PC-3 (cell line): ENCODE measurements around the gene TMEM141. TPM values are rescaled to one million over a fixed set of nuclear protein-coding genes. Genes with fewer than 3 reads are reported as not detected.

ENCODE experiments used
- ATAC-seq: fragments of 200-7000 bp; cut with Tn5 transposase; 2 replicates; pipeline ENCODE4 v1.9.1; 2020; ENCODE audit warnings: mild to moderate bottlenecking, moderate library complexity
- BruUV-seq: library from RNA; stranded (reverse); fragments of 400-500 nt; replicated peaks from 2 replicates; lab custom pipeline; 2021; lab: Mats Ljungman, UMichigan
- CTCF ChIA-PET: fragments of 300-600 bp; sonication (Branson Sonifier 250); formaldehyde crosslinking; loops from one replicate; lab custom pipeline; 2022; ENCODE audit warnings: antibody characterized with exemption; lab: Charles Lee
- POLR2A ChIA-PET: fragments of 300-600 bp; sonication (Branson Sonifier 250); formaldehyde crosslinking; loops from one replicate; lab custom pipeline; 2022; ENCODE audit warnings: antibody characterized with exemption; ENCODE audit not compliant: unreplicated experiment; lab: Charles Lee
- DNase-seq: peaks from one replicate; pipeline ENCODE4 v3.0.0-alpha.2; 2015
- H2AFZ ChIP-seq: fragments of 300-600 bp; sonication (generic); 2 replicates; pipeline ENCODE4 v1.6.0; 2016; ENCODE audit warnings: antibody characterized with exemption, low read length
- H3F3A ChIP-seq: fragments of 300-600 bp; sonication (generic); one replicate; pipeline ENCODE4 v1.6.0; 2017; ENCODE audit warnings: antibody characterized with exemption, low read length, control low read depth, mild to moderate bottlenecking; ENCODE audit not compliant: unreplicated experiment
- H3K27ac ChIP-seq: fragments of 300-600 bp; sonication (generic); 2 replicates; pipeline ENCODE4 v1.5.1; 2016; ENCODE audit warnings: mild to moderate bottlenecking, low read length
- H3K27me3 ChIP-seq: fragments of 300-600 bp; sonication (generic); 2 replicates; pipeline ENCODE4 v1.6.1; 2016; ENCODE audit warnings: low read length, mixed read lengths
- H3K36me3 ChIP-seq: fragments of 300-600 bp; sonication (generic); 2 replicates; pipeline ENCODE4 v1.6.1; 2016; ENCODE audit warnings: low read depth, mixed run types, low read length, mixed read lengths
- H3K4me1 ChIP-seq: fragments of 300-600 bp; sonication (generic); 2 replicates; pipeline ENCODE4 v1.5.1; 2016; ENCODE audit warnings: low read length; ENCODE audit not compliant: insufficient read depth
- H3K4me2 ChIP-seq: fragments of 300-600 bp; sonication (generic); 2 replicates; pipeline ENCODE4 v1.6.0; 2016; ENCODE audit warnings: low read length
- H3K4me3 ChIP-seq: fragments of 300-600 bp; sonication (generic); 2 replicates; pipeline ENCODE4 v1.5.1; 2016; ENCODE audit warnings: mild to moderate bottlenecking, low read length, mixed read lengths
- H3K79me2 ChIP-seq: fragments of 300-600 bp; sonication (generic); 2 replicates; pipeline ENCODE4 v1.6.1; 2017; ENCODE audit warnings: low read length, mixed read lengths
- H3K9ac ChIP-seq: fragments of 300-600 bp; sonication (generic); 2 replicates; pipeline ENCODE4 v1.6.0; 2016; ENCODE audit warnings: mild to moderate bottlenecking, low read length
- H3K9me2 ChIP-seq: fragments of 300-600 bp; sonication (generic); replicated peaks from 2 replicates; pipeline ENCODE4 v1.6.1; 2016; ENCODE audit warnings: mixed run types, low read length, mixed read lengths
- H3K9me3 ChIP-seq: fragments of 300-600 bp; sonication (generic); 2 replicates; pipeline ENCODE4 v1.6.1; 2016; ENCODE audit warnings: low read length, mixed read lengths
- H4K20me1 ChIP-seq: fragments of 300-600 bp; sonication (generic); 2 replicates; pipeline ENCODE4 v1.6.1; 2016; ENCODE audit warnings: low read length, mixed read lengths
- EZH2 ChIP-seq: fragments of 300-600 bp; sonication (generic); IDR thresholded peaks from one replicate; pipeline ENCODE4 v1.6.1; 2017; ENCODE audit warnings: antibody characterized with exemption, mild to moderate bottlenecking, low read length; ENCODE audit not compliant: unreplicated experiment
- EZH2phosphoT487 ChIP-seq: fragments of 300-600 bp; sonication (generic); IDR thresholded peaks from 2 replicates; pipeline ENCODE4 v1.6.1; 2018; ENCODE audit warnings: mild to moderate bottlenecking, antibody characterized with exemption, low read length, borderline replicate concordance
- intact Hi-C: fragments of 100-400 bp; cut with micrococcal nuclease; formaldehyde crosslinking; loops from 2 replicates; pipeline ENCODE4 v1.9.0; 2023
- total RNA-seq: library from RNA; depleted of rRNA; stranded (reverse); fragments of >200 nt; gene quantifications from 2 replicates; pipeline ENCODE4 v1.2.3, GENCODE V29; 2014
- TF ChIP-seq, protein P1 (sequence below): fragments of 300-600 bp; sonication (generic); conservative IDR thresholded peaks from 2 replicates; pipeline ENCODE4 v1.5.1; 2017; ENCODE audit warnings: antibody characterized with exemption, low read depth, mild to moderate bottlenecking, low read length

The TMEM141 gene
- total RNA-seq, 1 experiment from 2014 or later = 101 TPM

DNA sequence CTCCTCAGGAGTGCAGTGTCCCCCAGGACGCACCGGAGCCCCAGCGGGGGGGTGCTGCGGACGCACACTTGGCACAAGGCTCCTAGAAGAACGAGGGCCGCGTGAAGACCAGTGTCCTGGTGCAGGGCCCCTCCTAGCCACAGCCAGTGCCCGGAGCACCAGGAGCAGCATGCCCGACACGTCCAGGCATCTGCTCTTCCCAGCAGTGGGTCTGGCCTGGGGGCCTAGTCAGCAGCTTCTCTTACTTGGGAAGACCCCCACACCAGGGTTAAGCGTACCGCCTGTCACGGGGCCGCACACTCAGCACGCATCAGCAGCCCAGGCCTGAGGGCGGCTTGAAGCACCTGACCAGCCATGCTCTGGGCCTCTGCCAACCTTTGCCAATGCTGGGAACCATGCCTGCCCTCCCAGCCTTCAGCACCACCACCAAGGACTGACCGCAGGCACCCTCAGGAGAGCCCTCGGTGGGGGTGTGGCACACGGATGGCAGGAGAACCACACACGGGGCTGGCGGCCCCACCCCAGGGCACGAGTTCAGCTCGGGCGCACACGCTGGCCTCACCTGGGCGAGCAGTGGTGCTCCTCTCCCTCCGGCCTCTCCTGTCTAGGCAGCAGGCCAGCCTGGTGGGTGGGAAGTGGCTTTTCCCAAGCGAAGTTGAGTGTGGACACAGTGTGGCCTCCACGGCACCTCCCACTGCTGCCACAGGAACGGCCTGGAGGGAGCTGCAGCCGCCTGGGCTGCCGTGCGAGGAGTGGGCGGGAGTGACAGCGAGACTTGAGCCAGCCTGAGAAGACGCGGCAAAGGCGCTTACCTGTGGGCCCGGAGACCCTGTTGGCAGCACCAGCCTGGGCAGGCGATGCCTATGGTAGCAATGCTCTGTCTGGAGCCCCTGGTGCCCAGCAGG lies 39.1 kb downstream of the TMEM141 start:
- H3K4me3 ChIP-seq = no peak overlapping the region
- H3K9ac ChIP-seq = no peak overlapping the region
- ATAC-seq (no peak), DNase-seq (no peak)
- H2AFZ ChIP-seq = no peak overlapping the region
- H3K4me1 ChIP-seq = no peaks in the 10 kb centered on the region
- TF ChIP-seq EZH2 (no peak), EZH2phosphoT487 (no peak)
- TF ChIP-seq, protein P1, sequence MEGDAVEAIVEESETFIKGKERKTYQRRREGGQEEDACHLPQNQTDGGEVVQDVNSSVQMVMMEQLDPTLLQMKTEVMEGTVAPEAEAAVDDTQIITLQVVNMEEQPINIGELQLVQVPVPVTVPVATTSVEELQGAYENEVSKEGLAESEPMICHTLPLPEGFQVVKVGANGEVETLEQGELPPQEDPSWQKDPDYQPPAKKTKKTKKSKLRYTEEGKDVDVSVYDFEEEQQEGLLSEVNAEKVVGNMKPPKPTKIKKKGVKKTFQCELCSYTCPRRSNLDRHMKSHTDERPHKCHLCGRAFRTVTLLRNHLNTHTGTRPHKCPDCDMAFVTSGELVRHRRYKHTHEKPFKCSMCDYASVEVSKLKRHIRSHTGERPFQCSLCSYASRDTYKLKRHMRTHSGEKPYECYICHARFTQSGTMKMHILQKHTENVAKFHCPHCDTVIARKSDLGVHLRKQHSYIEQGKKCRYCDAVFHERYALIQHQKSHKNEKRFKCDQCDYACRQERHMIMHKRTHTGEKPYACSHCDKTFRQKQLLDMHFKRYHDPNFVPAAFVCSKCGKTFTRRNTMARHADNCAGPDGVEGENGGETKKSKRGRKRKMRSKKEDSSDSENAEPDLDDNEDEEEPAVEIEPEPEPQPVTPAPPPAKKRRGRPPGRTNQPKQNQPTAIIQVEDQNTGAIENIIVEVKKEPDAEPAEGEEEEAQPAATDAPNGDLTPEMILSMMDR = no peak
- no peak overlapping the region for H3K4me2 ChIP-seq
- H3K36me3 ChIP-seq = peaks cover 8% of the 10 kb centered on the region; the same call in 1 of the 2 replicates
- H3K27ac ChIP-seq = no peak overlapping the region
- no peaks in the 10 kb centered on the region for H3K79me2 ChIP-seq
- no peaks in the 10 kb centered on the region for H3K9me3 ChIP-seq
- H3K9me2 ChIP-seq = no peaks in the 10 kb centered on the region
- H3F3A ChIP-seq = no peaks in the 10 kb centered on the region
- intact Hi-C loops = no loop called here
- ChIA-PET CTCF (no interaction called here), POLR2A (no interaction called here)
- no TSS peak for BruUV-seq
- H4K20me1 ChIP-seq = no peaks in the 10 kb centered on the region
- no peaks in the 10 kb centered on the region for H3K27me3 ChIP-seq

DNA sequence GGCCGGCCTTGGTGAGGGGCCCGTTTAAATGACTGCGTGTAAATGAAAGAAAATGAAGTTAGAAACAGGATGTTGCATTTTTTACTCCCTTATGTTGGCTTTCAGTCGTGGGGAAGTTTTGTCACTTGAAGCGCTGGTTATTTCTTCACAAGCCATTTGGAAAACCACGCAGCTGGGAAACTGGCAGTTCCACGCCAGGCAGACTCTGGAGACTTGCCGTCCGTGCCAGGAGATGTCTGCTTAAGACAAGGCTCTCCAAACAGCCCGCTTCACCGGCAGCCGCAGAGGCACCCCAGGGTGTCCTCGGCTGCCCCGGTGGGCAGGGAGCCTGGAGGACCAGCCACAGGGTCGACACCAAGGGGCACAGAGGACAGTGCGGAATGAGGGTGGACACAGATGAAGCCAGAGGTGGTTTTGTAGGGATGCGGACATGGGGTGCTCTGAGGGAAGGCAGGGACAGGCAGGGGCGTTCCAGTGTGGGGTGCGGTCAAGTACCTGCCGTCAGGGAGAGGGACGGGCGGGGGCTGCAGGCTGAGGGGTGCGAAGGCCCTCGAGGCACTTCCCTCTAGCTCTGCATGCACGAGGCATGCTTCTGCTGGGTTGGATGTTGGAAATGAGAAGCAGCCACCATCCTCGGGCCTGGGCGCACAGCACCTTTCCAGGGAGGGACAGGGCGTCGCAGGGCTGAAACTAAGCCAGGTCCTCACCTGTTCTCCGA lies 40.0 kb downstream of the TMEM141 start:
- Histone ChIP-seq H3K9me2 (no peaks in the 10 kb centered on the region), H3K27me3 (no peaks in the 10 kb centered on the region), H3F3A (no peaks in the 10 kb centered on the region), H3K9me3 (no peaks in the 10 kb centered on the region), H4K20me1 (no peaks in the 10 kb centered on the region), H3K4me3 (no peak overlapping the region), H3K27ac (no peak overlapping the region), H2AFZ (no peak overlapping the region), H3K4me1 (no peaks in the 10 kb centered on the region), H3K4me2 (no peak overlapping the region), H3K36me3 (peaks cover 6% of the 10 kb centered on the region; the same call in 1 of the 2 replicates), H3K79me2 (no peaks in the 10 kb centered on the region), H3K9ac (no peak overlapping the region)
- intact Hi-C loops = no loop called here
- no peak for DNase-seq
- POLR2A ChIA-PET = no interaction called here
- TF ChIP-seq, protein P1 = no peak
- TF ChIP-seq EZH2 = no peak
- TF ChIP-seq EZH2phosphoT487 = no peak
- CTCF ChIA-PET = no interaction called here
- ATAC-seq = no peak
- no TSS peak for BruUV-seq
